OCI-LY1 (cell line): ENCODE results near the gene PVALB.

Experiments
- H2AFZ ChIP-seq: fragments of 200-600 bp; sonication (generic), shearing (Covaris generic); 2 replicates; pipeline ENCODE4 v1.6.0; 2014; ENCODE audit warnings: antibody characterized with exemption, mild to moderate bottlenecking, low read length
- H3F3A ChIP-seq: fragments of 200-600 bp; sonication (generic), shearing (Covaris generic); 2 replicates; pipeline ENCODE4 v1.6.0; 2014; ENCODE audit warnings: mild to moderate bottlenecking, antibody characterized with exemption, low read length, moderate library complexity; ENCODE audit not compliant: insufficient read depth
- H3K27ac ChIP-seq: fragments of 200-600 bp; sonication (generic); 2 replicates; pipeline ENCODE4 v1.5.1; 2014; ENCODE audit warnings: low read length, mixed run types, mild to moderate bottlenecking, low read depth; ENCODE audit not compliant: poor library complexity, severe bottlenecking
- H3K27me3 ChIP-seq: fragments of 200-600 bp; sonication (generic); 2 replicates; pipeline ENCODE4 v1.6.0; 2014; ENCODE audit warnings: antibody characterized with exemption, mild to moderate bottlenecking, low read length, moderate library complexity; ENCODE audit not compliant: insufficient read depth
- H3K36me3 ChIP-seq: fragments of 200-600 bp; sonication (generic); 2 replicates; pipeline ENCODE4 v1.6.1; 2014; ENCODE audit warnings: mild to moderate bottlenecking, antibody characterized with exemption, low read length, moderate library complexity, mixed read lengths; ENCODE audit not compliant: insufficient read depth
- H3K4me1 ChIP-seq: fragments of 200-600 bp; sonication (generic); 2 replicates; pipeline ENCODE4 v1.5.1; 2014; ENCODE audit warnings: mild to moderate bottlenecking, low read length, moderate library complexity; ENCODE audit not compliant: insufficient read depth, severe bottlenecking
- H3K4me2 ChIP-seq: fragments of 200-600 bp; sonication (generic), shearing (Covaris generic); 2 replicates; pipeline ENCODE4 v1.6.1; 2014; ENCODE audit warnings: low read length
- H3K4me3 ChIP-seq: fragments of 200-600 bp; sonication (generic); 2 replicates; pipeline ENCODE4 v1.5.1; 2014; ENCODE audit warnings: low read length, low read depth, mild to moderate bottlenecking, mixed read lengths; ENCODE audit not compliant: poor library complexity, severe bottlenecking
- H3K79me2 ChIP-seq: fragments of 200-600 bp; shearing (Covaris generic); 2 replicates; pipeline ENCODE4 v1.6.1; 2016; ENCODE audit warnings: mixed run types, low read length, mixed read lengths; ENCODE audit not compliant: insufficient read depth
- H3K9ac ChIP-seq: fragments of 200-600 bp; sonication (generic), shearing (Covaris generic); 2 replicates; pipeline ENCODE4 v1.6.1; 2014; ENCODE audit warnings: mild to moderate bottlenecking, low read length, mixed read lengths
- H3K9me2 ChIP-seq: fragments of 200-600 bp; sonication (generic), shearing (Covaris generic); 2 replicates; pipeline ENCODE4 v1.6.1; 2014; ENCODE audit warnings: low read depth, mild to moderate bottlenecking, low read length, mixed read lengths
- H3K9me3 ChIP-seq: fragments of 200-600 bp; shearing (Covaris generic); 2 replicates; pipeline ENCODE4 v1.6.1; 2014; ENCODE audit warnings: low read length, mixed read lengths
- H4K20me1 ChIP-seq: fragments of 200-600 bp; sonication (generic), shearing (Covaris generic); 2 replicates; pipeline ENCODE4 v1.6.0; 2016; ENCODE audit warnings: mild to moderate bottlenecking, low read length; ENCODE audit not compliant: insufficient read depth
- EZH2 ChIP-seq: fragments of 200-600 bp; sonication (generic), shearing (Covaris generic); IDR thresholded peaks from 2 replicates; pipeline ENCODE4 v1.8.0; 2017; ENCODE audit warnings: borderline replicate concordance, mixed run types, mild to moderate bottlenecking, antibody characterized with exemption, low read length, moderate library complexity, mixed read lengths
- TF ChIP-seq, protein P1 (sequence below): fragments of 200-600 bp; sonication (generic), shearing (Covaris generic); IDR thresholded peaks from 2 replicates; pipeline ENCODE4 v1.5.1; 2017; ENCODE audit warnings: mild to moderate bottlenecking, antibody characterized with exemption, low read length, moderate library complexity, mixed read lengths

PVALB gene

DNA sequence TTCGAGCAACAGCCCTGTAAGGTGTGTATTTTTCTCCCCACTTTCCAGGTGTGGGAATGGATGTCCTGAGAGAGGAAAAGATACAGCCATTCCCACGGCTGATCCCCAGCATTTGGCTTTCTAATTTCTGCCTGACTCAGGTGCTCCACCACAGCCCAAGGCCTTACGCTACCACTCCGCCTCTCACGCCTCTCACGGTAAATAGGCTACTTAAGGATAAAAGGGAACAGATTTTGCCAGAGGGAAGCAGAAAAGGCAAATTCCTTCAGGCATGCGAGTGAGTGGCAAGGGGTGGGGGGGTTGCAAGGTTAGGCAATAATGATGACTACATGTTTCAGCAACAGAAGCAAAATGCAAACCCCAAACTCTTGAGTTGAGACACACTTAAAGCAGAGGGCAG lies 9.2 kb downstream of the PVALB start:
- Histone ChIP-seq H3K4me2 (no peak overlapping the region), H3K36me3 (no peaks in the 10 kb centered on the region), H2AFZ (no peak overlapping the region), H4K20me1 (no peaks in the 10 kb centered on the region), H3K27ac (no peak overlapping the region), H3F3A (no peaks in the 10 kb centered on the region), H3K9me3 (no peaks in the 10 kb centered on the region), H3K4me1 (no peaks in the 10 kb centered on the region), H3K79me2 (no peaks in the 10 kb centered on the region), H3K27me3 (no peaks in the 10 kb centered on the region; the same call in 1 of the 2 replicates), H3K4me3 (no peak overlapping the region), H3K9ac (no peak overlapping the region), H3K9me2 (no peaks in the 10 kb centered on the region)
- no peak for TF ChIP-seq EZH2
- TF ChIP-seq, protein P1, sequence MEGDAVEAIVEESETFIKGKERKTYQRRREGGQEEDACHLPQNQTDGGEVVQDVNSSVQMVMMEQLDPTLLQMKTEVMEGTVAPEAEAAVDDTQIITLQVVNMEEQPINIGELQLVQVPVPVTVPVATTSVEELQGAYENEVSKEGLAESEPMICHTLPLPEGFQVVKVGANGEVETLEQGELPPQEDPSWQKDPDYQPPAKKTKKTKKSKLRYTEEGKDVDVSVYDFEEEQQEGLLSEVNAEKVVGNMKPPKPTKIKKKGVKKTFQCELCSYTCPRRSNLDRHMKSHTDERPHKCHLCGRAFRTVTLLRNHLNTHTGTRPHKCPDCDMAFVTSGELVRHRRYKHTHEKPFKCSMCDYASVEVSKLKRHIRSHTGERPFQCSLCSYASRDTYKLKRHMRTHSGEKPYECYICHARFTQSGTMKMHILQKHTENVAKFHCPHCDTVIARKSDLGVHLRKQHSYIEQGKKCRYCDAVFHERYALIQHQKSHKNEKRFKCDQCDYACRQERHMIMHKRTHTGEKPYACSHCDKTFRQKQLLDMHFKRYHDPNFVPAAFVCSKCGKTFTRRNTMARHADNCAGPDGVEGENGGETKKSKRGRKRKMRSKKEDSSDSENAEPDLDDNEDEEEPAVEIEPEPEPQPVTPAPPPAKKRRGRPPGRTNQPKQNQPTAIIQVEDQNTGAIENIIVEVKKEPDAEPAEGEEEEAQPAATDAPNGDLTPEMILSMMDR, result no peak

GRCh38 chr22:36806835-36807234 lies 10.0 kb downstream of the PVALB start:
- Histone ChIP-seq H4K20me1 (no peaks in the 10 kb centered on the region), H3K9ac (no peak overlapping the region), H3K4me3 (no peak overlapping the region), H2AFZ (no peak overlapping the region), H3K27me3 (no peaks in the 10 kb centered on the region; the same call in 1 of the 2 replicates), H3K36me3 (no peaks in the 10 kb centered on the region), H3K4me1 (no peaks in the 10 kb centered on the region), H3F3A (no peaks in the 10 kb centered on the region), H3K9me3 (no peaks in the 10 kb centered on the region), H3K9me2 (no peaks in the 10 kb centered on the region), H3K4me2 (no peak overlapping the region), H3K79me2 (no peaks in the 10 kb centered on the region), H3K27ac (no peak overlapping the region)
- TF ChIP-seq, protein P1, result no peak
- no peak for TF ChIP-seq EZH2

- peaks cover 2% of the 10 kb centered on the region; the same call in 1 of the 2 replicates for H3K27me3 ChIP-seq
- no peaks in the 10 kb centered on the region for H3K4me1 ChIP-seq
- H3K4me3 ChIP-seq, result no peak overlapping the region
- no peaks in the 10 kb centered on the region for H3K79me2 ChIP-seq
- no peak overlapping the region for H2AFZ ChIP-seq
- H3K27ac ChIP-seq, result no peak overlapping the region
- H3K9me3 ChIP-seq, result no peaks in the 10 kb centered on the region
- H3F3A ChIP-seq, result no peaks in the 10 kb centered on the region
- TF ChIP-seq, protein P1, result no peak
- no peak for TF ChIP-seq EZH2
- H4K20me1 ChIP-seq, result no peaks in the 10 kb centered on the region
- H3K9me2 ChIP-seq, result no peaks in the 10 kb centered on the region
- H3K4me2 ChIP-seq, result no peak overlapping the region
- H3K9ac ChIP-seq, result no peak overlapping the region
- H3K36me3 ChIP-seq, result no peaks in the 10 kb centered on the region
These were observed 13.5 kb downstream of the PVALB start for GRCh38 chr22:36803358-36803757.
